SU-DHL-6 (cell line): ENCODE results near the gene CSHL1.

Source experiments
- CTCF ChIP-seq: fragments of 200-600 bp; sonication (generic); IDR thresholded peaks from one replicate; pipeline ENCODE4 v1.5.1; 2017; ENCODE audit warnings: antibody characterized with exemption, mild to moderate bottlenecking, low read length, moderate library complexity; ENCODE audit not compliant: insufficient read depth, poor library complexity, severe bottlenecking
- EZH2phosphoT487 ChIP-seq: fragments of 200-600 bp; sonication (generic), shearing (Covaris generic); conservative IDR thresholded peaks from 2 replicates; pipeline ENCODE4 v1.6.1; 2018; ENCODE audit warnings: mild to moderate bottlenecking, antibody characterized with exemption, low read length, moderate library complexity, mixed read lengths

GRCh38 chr17:63954402-63955063 lies 43.5 kb upstream of the CSHL1 start:
- TF ChIP-seq EZH2phosphoT487 (no peak), CTCF (peak; percentile 20)
